GM23338 (cell line): ENCODE results near the gene TXNL4B. TPM values are rescaled to one million over a fixed set of nuclear protein-coding genes. Genes with fewer than 3 reads are reported as not detected.

Source experiments
- ATAC-seq: fragments of 200-7000 bp; cut with Tn5 transposase; 3 replicates; pipeline ENCODE4 v1.9.1; 2020
- DNase-seq: peaks from one replicate; pipeline ENCODE4 v3.0.0-alpha.2; 2015; ENCODE audit warnings: low spot score
- H2AFZ ChIP-seq: fragments of 200-600 bp; sonication (generic); 2 replicates; pipeline ENCODE4 v1.8.0; 2016; ENCODE audit warnings: antibody characterized with exemption, mild to moderate bottlenecking, moderate library complexity
- H3F3A ChIP-seq: fragments of 200-600 bp; sonication (generic); replicated peaks from 2 replicates; pipeline ENCODE4 v1.8.0; 2017; ENCODE audit warnings: antibody characterized with exemption, mixed run types, low read depth
- H3K27ac ChIP-seq: fragments of 200-600 bp; sonication (generic); 2 replicates; pipeline ENCODE4 v1.6.1; 2016; ENCODE audit warnings: low read depth
- H3K27me3 ChIP-seq: fragments of 200-600 bp; sonication (generic); 2 replicates; pipeline ENCODE4 v1.8.0; 2016; ENCODE audit warnings: mild to moderate bottlenecking, mixed run types, moderate library complexity; ENCODE audit not compliant: insufficient read depth
- H3K36me3 ChIP-seq: fragments of 200-600 bp; sonication (generic); 2 replicates; pipeline ENCODE4 v1.8.0; 2016; ENCODE audit warnings: mild to moderate bottlenecking; ENCODE audit not compliant: insufficient read depth
- H3K4me1 ChIP-seq: fragments of 200-600 bp; sonication (generic); 2 replicates; pipeline ENCODE4 v1.8.0; 2016; ENCODE audit warnings: mild to moderate bottlenecking, moderate library complexity; ENCODE audit not compliant: insufficient read depth
- H3K4me2 ChIP-seq: fragments of 200-600 bp; sonication (generic); 2 replicates; pipeline ENCODE4 v1.7.1; 2017; ENCODE audit warnings: mixed run types
- H3K4me3 ChIP-seq: fragments of 200-600 bp; sonication (generic); 2 replicates; pipeline ENCODE4 v1.6.1; 2016; ENCODE audit warnings: mixed run types
- H3K79me2 ChIP-seq: fragments of 200-600 bp; sonication (generic); replicated peaks from 2 replicates; pipeline ENCODE4 v1.8.0; 2017; ENCODE audit warnings: mild to moderate bottlenecking; ENCODE audit not compliant: insufficient read depth
- H3K9me2 ChIP-seq: fragments of 200-600 bp; sonication (generic); 2 replicates; pipeline ENCODE4 v1.8.0; 2017; ENCODE audit not compliant: insufficient read depth
- H4K20me1 ChIP-seq: fragments of 200-600 bp; sonication (generic); replicated peaks from 2 replicates; pipeline ENCODE4 v1.8.0; 2017; ENCODE audit warnings: mild to moderate bottlenecking; ENCODE audit not compliant: insufficient read depth
- H3K27ac Mint-ChIP-seq: 2 replicates; pipeline ENCODE4 v1.8.0; 2020; ENCODE audit warnings: inconsistent platforms, mild to moderate bottlenecking, moderate library complexity, mixed read lengths
- H3K27me3 Mint-ChIP-seq: 3 replicates; pipeline ENCODE4 v1.8.0; 2022; ENCODE audit warnings: low read depth, mild to moderate bottlenecking, moderate library complexity, mixed read lengths, inconsistent platforms; ENCODE audit not compliant: insufficient read depth, poor library complexity
- H3K36me3 Mint-ChIP-seq: 3 replicates; pipeline ENCODE4 v1.8.0; 2021; ENCODE audit warnings: low read depth, mild to moderate bottlenecking, inconsistent platforms, moderate library complexity, mixed read lengths
- H3K4me1 Mint-ChIP-seq: 3 replicates; pipeline ENCODE4 v1.8.0; 2020; ENCODE audit warnings: mild to moderate bottlenecking, inconsistent platforms, mixed read lengths
- H3K4me3 Mint-ChIP-seq: 3 replicates; pipeline ENCODE4 v1.8.0; 2021; ENCODE audit warnings: moderate library complexity, mild to moderate bottlenecking, inconsistent platforms, mixed read lengths
- H3K9me3 Mint-ChIP-seq: 3 replicates; pipeline ENCODE4 v1.8.0; 2020; ENCODE audit warnings: moderate library complexity, mild to moderate bottlenecking, inconsistent platforms, mixed read lengths
- CTCF ChIP-seq, 2 experiments: fragments of 200-600 bp in 1 of 2; sonication (generic) in 1 of 2; conservative IDR thresholded peaks; 2 replicates each; pipeline versions ENCODE4 v1.5.1 to v1.6.1; 2016 to 2017; ENCODE audit warnings: antibody characterized with exemption in 2 of 2, low read depth in 2 of 2, mild to moderate bottlenecking in 2 of 2, moderate library complexity in 1 of 2
- ETS1 ChIP-seq: IDR thresholded peaks from 2 replicates; pipeline ENCODE4 v1.6.1; 2016; ENCODE audit warnings: antibody characterized with exemption
- EZH2 ChIP-seq: fragments of 200-600 bp; sonication (generic); IDR thresholded peaks from one replicate; pipeline ENCODE4 v1.8.0; 2017; ENCODE audit warnings: antibody characterized with exemption, mild to moderate bottlenecking, low read depth; ENCODE audit not compliant: unreplicated experiment
- JUNB ChIP-seq: IDR thresholded peaks from one replicate; pipeline ENCODE4 v1.6.1; 2016; ENCODE audit warnings: antibody characterized with exemption; ENCODE audit not compliant: unreplicated experiment
- POLR2AphosphoS5 ChIP-seq: IDR thresholded peaks from 2 replicates; pipeline ENCODE4 v1.6.1; 2016; ENCODE audit warnings: antibody characterized with exemption, low read depth
- REST ChIP-seq: IDR thresholded peaks from one replicate; pipeline ENCODE4 v1.6.1; 2018; ENCODE audit warnings: antibody characterized with exemption; ENCODE audit not compliant: unreplicated experiment
- STAT1 ChIP-seq: IDR thresholded peaks from one replicate; pipeline ENCODE4 v1.6.1; 2016; ENCODE audit warnings: antibody characterized with exemption; ENCODE audit not compliant: unreplicated experiment
- ZNF462 ChIP-seq: fragments of 250-450 bp; sonication (Bioruptor Pico); IDR thresholded peaks from 2 replicates; pipeline ENCODE4 v1.5.0; 2020; ENCODE audit warnings: mild to moderate bottlenecking, moderate library complexity
- polyA plus RNA-seq: library from polyadenylated mRNA; unstranded; fragments of >200 nt; fragmentation: Nextera tagmentation; extraction: Ambion mirVana; gene quantifications from 2 replicates; pipeline ENCODE4 v1.2.1, GENCODE V29; 2016
- total RNA-seq: library from RNA; depleted of rRNA; stranded (reverse); fragments of >200 nt; shearing (Covaris generic); gene quantifications from 2 replicates; pipeline ENCODE4 v1.2.3, GENCODE V29; 2014

TXNL4B gene
- total and polyA plus RNA-seq, 2 experiments from 2014 or later = 3.7 to 8.9 TPM

GRCh38 chr16:72084445-72084844, 9.0 kb downstream of the TXNL4B start:
- TF ChIP-seq STAT1 (no peak), EZH2 (no peak), CTCF (conservative IDR thresholded peaks at IDR 0.05; ENCODE audit: low read depth in 2 of 2) (no peak)
- peaks cover 3% of the 10 kb centered on the region for H3K27me3 Mint-ChIP-seq

GRCh38 chr16:72083778-72084404, 9.5 kb downstream of the TXNL4B start:
- Histone ChIP-seq H3K79me2 (no peaks in the 10 kb centered on the region), H3K4me2 (no peak overlapping the region), H2AFZ (no peak overlapping the region), H3K27me3 (no peaks in the 10 kb centered on the region), H3K4me3 (no peak overlapping the region), H3K4me1 (no peaks in the 10 kb centered on the region), H3K27ac (no peak overlapping the region), H4K20me1 (no peaks in the 10 kb centered on the region), H3F3A (no peaks in the 10 kb centered on the region), H3K9me2 (no peaks in the 10 kb centered on the region; the same call in 1 of the 2 replicates), H3K36me3 (peaks cover 10% of the 10 kb centered on the region; the same call in 1 of the 2 replicates)
- Mint-ChIP-seq H3K4me3 (no peak overlapping the region), H3K36me3 (peaks cover 49% of the 10 kb centered on the region), H3K9me3 (peaks cover 15% of the 10 kb centered on the region), H3K27me3 (peaks cover 3% of the 10 kb centered on the region), H3K27ac (no peak overlapping the region), H3K4me1 (no peaks in the 10 kb centered on the region)
- ATAC-seq (no peak), DNase-seq (no peak)
- no peak for TF ChIP-seq JUNB
- TF ChIP-seq EZH2 = no peak
- no peak for TF ChIP-seq POLR2AphosphoS5
- TF ChIP-seq STAT1 = no peak
- TF ChIP-seq ZNF462 (CRISPR knock-in tag) = no peak
- TF ChIP-seq REST = no peak
- TF ChIP-seq ETS1 = no peak

More at GRCh38 chr16:72084445-72084844, 9.0 kb downstream of the TXNL4B start:
- Mint-ChIP-seq H3K36me3 (peaks cover 55% of the 10 kb centered on the region), H3K4me3 (no peak overlapping the region), H3K4me1 (no peaks in the 10 kb centered on the region), H3K27ac (no peak overlapping the region), H3K9me3 (peaks cover 15% of the 10 kb centered on the region)
- no peak overlapping the region for H2AFZ ChIP-seq
- no peaks in the 10 kb centered on the region; the same call in 1 of the 2 replicates for H3K9me2 ChIP-seq
- no peaks in the 10 kb centered on the region for H3K27me3 ChIP-seq
- H3F3A ChIP-seq = no peaks in the 10 kb centered on the region
- H3K36me3 ChIP-seq = peaks cover 10% of the 10 kb centered on the region; the same call in 1 of the 2 replicates
- no peak overlapping the region for H3K27ac ChIP-seq
- no peaks in the 10 kb centered on the region for H3K4me1 ChIP-seq
- DNase-seq = no peak
- no peak overlapping the region for H3K4me3 ChIP-seq
- H3K4me2 ChIP-seq = no peak overlapping the region
- ATAC-seq = no peak
- no peaks in the 10 kb centered on the region for H3K79me2 ChIP-seq
- H4K20me1 ChIP-seq = no peaks in the 10 kb centered on the region
